ENCODE measurements around the gene PRR7. TPM values are rescaled to one million over a fixed set of nuclear protein-coding genes. Genes with fewer than 3 reads are reported as not detected.

PRR7 gene
- total RNA-seq, 1 experiment from 2014 or later, result 13.9 TPM

DNA sequence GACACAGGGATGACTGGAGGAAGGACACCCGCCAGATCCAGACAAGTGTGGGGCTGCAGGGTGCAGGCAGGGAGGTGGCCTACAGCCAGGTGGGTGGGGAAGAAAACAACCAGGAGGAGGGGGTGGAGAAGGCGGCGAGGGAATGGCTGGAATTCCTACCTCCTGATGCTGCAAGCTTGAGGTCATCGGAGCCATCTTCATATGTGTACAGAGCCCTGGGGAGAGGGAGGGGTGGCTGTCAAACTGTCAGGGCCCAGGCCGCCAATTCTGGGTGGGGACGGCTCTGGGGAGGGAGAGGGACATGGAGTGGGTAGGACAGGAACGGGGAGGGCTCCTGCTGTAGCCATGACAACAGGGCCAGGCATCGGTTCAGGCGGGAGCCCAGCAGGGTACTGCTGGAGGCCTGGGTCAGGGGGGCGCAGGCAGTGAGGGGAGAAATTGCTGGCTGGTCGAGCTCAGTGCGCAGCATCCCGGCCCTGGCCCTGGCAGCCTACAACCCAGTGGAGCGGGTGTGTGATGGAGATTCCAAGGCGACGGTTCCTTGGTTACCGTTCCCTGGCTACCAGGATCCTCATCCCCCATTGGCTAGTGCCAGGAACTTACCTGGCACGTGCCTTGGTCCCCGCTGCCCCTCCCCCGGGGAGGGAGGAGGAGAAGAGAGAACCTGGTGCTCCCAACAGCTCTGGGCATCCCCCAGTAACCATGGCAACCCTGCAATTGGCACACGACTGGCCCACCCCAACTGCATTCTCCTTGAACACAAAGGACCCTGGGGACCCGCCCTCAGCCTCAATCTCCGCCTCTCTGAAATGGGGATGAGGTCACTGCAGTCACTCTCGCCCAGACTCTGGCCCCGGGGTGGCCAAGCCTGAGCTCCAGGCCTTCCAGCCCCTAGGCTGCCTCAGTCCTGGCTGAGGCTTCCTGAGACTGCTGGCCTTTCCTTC, 22.3 kb downstream of the PRR7 start:
- DNase-seq (ENCODE audit: low read depth), result no peak

DNA sequence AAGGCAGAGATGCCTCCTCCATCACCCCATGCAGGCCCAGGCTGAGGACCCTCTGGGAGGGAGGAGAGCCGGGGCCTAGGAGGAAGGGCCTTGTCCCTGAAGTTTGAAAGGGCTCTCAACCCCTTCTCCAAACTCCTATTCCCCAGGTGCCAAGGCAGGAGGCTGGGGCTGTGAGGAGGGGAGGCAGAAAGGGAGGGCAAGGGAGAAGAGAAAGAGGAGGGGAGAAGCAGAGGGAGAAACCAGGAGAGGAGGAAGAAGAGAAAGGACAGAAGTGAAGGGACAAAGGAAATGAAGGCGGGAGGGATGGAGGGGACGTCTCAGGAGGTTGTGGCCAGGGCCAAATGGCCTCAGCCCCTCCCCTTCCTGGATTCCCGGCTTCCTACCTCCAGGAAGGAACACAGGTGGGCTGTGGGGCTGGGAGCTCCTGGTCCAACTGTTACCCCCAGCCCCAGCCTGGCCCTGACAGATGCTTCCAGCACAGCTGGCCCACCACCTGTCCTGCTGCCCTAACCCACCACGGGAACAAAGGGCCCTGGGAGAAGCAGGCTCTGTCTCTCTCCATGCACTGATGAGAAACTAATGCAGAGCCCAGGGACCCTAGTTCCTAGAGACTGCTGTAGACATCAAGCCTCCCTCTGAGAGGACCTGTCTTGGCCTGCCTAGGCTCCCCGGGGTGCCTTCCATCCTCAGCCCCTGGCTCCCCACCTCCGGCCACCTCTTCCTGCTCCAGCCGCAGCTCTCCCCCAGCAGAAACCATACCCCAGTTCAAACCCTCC, 23.3 kb downstream of the PRR7 start:
- DNase-seq (ENCODE audit: low read depth), result no peak

DNA sequence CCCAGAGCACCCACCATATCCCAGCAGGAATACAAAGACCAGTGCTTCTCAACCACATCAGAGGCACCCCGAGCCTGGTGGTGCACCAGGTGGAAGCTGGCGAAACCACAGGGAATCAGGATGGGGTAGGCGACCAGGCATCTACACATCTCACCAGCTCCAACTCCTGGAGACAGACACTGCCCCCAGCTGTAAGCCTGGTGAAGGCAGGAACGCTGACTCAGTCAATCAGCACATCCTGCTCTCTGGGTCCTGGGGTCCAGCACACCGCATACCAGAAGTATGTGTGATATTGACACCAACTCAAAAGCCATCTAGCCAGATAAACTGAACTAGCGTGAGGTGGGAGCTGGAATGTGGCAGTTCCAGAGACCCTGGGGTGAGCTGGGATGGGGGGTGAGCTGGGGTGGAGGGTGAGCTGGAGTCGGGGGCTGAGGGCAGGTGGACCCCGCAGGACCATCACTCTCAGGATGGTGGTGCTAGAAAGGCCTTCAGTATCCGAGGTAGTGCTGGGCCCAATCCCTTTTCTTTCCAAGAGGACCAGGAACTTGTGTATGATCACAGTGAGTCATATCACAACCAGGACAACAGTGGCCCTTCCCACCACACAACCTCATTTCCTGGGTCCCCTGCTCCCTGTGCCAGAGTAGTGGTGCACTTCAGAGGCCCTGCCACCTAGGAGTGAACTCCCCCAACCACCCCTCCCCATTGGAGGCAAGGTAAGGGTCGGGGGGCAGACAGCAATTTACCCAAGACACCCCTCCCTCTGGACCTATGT, 24.3 kb downstream of the PRR7 start:
- no peak for DNase-seq (ENCODE audit: low read depth)

DNA sequence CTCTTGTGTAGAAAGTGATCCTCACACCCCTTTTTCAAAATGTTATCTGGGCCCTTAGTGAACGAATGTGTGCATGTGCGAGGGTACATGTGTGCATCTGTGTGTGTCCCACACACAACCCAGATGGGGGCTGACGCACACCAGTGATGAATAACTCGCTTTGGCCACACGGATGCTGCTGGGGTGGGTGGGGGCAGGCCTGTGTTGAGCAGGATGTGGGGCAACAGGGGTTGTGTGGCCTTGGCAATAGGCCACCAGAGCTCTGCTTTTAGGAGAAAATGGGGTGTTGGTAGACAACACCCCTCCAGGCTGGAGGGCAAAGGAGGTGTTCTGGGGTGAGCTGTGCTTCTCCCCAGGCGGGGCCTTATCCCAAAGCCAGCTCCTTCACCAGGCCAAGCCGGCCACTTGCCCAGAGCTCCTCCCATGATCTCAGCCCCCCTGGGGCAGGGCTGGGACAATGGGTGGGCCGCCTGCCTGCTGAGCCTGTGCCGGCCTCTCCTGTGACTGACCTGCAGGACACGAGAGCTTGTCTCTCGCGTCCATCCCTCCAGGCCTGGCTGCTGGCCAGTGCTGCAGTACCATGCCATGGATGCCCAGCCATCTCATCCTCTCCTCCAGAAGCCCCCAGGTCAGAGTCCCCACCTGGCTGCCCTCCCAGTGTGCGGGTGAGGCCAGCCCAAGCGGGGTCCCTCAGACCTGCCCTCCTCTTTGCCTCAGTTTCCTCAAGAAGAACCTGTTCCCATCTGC, 25.2 kb downstream of the PRR7 start:
- no peak for DNase-seq (ENCODE audit: low read depth)

DNA sequence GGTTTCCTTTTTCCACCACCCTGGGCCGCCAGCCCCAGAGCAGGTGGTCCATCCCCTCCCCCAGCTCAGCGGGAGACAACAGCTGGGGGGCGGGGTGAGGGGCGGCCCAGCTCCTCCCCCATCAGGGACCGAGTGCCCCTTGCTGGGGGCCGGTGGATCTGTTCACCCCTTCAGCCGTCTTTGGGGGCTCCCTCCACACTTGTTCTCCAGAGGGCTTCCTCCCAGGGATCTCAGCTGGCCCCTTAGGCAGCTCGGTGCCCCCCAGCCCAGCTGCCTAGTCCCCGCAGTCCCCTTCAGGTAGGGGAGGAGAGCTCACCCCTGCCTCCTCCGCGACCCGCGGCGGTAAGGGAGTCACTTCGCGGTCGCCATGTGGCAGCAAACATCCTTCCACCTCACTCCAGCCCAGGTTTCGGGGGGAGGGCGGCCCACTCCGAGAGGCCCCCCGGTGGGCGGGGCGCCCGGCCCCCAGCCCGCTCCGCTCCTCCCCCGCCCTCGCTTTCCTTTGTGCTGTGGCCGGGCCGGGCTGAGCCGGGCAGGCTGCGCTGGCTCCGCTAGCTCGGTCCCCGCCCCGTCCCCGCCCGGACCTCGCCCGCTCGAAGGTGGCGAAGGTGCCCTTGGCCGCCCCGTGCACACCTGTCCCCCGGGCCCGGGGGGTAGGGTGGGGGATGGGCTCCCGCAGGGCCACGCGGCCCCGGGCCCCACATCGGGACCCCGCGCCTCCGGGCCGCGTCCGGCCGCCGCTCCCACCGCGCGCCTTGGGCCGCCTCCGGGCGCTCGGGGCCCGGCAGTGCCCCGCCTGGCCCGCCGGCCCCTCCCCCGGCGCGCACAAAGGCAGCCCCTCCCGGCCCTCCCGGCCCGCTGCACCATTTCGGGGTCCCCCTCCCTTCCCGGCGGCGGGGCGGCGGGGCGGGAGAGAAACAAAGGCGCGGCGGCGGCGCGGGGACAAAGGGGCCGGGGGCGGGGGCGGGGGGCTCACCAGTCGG, 26.1 kb downstream of the PRR7 start:
- DNase-seq (ENCODE audit: low read depth), result no peak

- DNase-seq (ENCODE audit: low read depth), result peak; percentile 51
Observed at GRCh38 chr5:177473443-177474001, 26.9 kb downstream of the PRR7 start, which contains the start of gene DBN1. DBN1 (minus strand) TSS chr5:177473634; CDS start chr5:177473521, 113 bp downstream.

- DNase-seq (ENCODE audit: low read depth), result no peak
Observed at GRCh38 chr5:177474002-177474476, 27.4 kb downstream of the PRR7 start.

GRCh38 chr5:177474846-177475562, 28.4 kb downstream of the PRR7 start:
- DNase-seq (ENCODE audit: low read depth), result no peak

DNA sequence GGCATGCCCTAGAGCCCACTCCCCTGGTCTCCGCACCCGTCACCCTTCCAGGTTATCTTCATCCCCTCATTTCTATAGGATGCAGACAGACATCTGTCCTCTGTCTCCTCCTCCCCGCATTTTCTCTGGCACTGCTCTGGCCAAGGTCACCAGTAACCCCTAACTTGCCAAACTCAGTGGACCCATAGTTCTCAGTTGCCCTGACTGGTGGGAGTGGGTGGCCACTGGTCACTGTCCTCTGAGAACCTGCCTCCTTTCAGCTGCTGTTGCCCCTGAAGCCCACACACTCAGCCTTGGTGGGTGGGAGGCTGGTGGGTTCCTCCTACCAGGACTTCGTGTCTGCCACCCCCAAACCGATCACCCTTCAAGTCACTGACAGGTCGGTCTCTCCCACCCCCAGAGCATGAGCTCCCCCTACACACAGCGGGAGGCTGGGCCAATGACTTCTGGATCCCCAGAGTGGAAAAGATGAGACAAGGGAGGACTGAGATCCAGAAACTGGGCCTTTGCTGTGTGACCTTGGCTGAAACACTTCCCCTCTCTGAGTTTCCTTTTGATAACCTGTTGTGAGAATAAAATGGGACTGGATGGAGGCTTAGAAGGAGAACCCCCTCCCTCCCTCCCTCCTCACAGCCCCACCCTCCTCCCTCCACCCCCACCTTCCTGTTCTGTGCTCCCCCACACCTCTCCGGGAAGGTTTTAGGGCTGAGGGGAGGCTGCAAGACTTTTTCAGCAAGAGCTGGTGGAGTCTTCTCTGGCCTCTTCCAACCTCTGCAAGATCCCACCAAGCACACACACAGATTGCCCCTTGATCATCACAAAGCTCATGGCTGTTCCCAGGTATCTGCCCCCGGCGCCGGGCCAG, 29.2 kb downstream of the PRR7 start:
- DNase-seq (ENCODE audit: low read depth), result no peak

DNA sequence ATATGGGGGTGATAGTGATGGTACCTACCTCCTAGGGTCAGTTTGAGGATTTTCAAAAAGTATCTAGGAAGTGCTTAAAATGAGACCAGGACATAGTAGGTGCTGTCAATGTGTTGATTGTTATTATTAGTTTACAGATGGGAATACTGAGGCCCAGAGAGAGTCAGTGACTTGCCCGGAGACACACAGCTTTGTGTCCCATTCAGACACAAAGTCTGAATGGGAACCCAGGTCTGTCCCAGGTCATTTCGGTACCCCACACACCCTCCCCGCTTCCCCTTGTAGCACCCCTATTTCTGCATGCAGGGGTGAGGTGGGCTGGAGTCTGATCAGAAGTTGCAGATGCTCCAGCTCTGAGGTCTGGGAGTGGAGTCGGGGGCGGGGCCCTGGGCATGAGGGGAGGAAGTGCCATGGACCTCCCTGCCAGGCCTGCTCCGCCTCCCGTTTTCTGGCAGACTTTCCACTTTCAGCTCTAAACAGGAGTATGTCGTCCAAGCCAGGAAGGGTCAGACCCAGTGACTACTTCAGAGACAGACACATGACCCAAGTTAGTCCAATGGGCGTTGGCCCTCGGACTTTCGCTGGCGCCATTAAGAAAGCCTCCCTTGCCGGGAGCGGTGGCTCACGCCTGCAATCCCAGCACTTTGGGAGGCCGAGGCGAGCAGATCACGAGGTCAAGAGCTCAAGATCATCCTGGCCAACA, 30.1 kb downstream of the PRR7 start:
- DNase-seq (ENCODE audit: low read depth), result no peak

- DNase-seq (ENCODE audit: low read depth), result no peak
Observed at GRCh38 chr5:177477701-177478477, 31.3 kb downstream of the PRR7 start.

- DNase-seq (ENCODE audit: low read depth), result no peak
Observed at GRCh38 chr5:177478711-177479646, 32.4 kb downstream of the PRR7 start.

DNA sequence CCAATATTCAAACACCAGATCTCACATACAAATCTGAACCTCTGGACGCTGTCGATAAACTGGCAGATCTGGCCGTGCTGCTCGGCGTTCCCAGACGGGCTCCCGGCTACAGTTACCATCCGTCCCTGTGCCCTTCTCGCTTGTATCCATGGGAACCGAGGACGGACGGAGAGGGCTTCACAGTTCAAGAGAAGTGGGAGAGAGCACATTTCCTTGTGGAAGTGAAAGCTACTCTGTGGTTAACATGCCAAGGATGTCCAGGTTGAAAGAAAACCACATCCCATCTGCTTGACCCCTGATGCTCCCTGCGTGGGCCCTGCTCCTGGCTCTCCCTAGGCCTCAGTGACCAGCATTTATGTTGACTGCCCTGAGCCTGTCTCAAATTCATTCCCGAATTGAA, 33.2 kb downstream of the PRR7 start:
- DNase-seq (ENCODE audit: low read depth), result peak; percentile 70

DNA sequence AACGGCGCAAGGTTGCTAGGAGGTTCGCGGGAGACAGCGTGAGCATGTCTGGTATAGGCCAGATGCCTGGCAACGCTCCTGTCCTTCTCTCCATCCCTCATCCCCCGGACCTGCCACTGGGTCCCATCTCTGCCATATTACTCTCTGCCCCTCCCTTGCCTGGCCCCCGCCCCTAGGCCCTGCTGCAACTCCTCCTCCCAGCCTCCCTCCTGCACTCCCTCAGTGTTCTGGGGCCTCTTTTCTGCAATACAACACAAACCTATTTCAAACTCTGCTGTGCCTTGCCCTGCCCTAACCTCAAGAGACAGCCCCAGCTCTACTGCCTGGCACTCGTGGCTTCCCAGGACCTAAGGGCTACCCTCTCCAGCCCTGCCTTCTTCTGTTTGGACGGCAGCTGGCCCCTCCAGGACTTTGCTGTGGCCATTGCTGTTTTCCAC, 35.8 kb downstream of the PRR7 start:
- no peak for DNase-seq (ENCODE audit: low read depth)

GRCh38 chr5:177483042-177483441, 36.4 kb downstream of the PRR7 start:
- no peak for DNase-seq (ENCODE audit: low read depth)

All from RPMI7951 (cell line).